Measurements from ENCODE around the gene C19orf25. TPM values are rescaled to one million over a fixed set of nuclear protein-coding genes. Genes with fewer than 3 reads are reported as not detected.

Gene C19orf25
- total RNA-seq, 1 donor from 2014 or later, result 26.6 TPM

DNA sequence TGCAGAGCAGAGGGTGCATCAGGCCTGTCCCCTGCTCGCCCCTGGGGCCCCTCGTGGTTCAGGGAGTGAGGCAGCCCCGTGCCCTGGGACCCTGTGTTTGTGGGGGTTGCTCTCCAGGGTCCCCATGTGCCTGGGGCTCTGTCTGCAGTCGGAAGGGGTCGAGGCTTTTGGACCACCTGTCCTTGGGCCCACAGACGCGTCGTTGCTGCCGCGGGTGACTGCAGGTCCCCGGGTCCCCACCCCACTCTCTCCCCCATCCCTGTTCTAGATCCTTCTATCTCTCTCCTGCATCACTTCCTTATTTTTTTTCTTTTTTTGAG is 9.2 kb upstream of the C19orf25 start:
- DNase-seq (ENCODE audit: low read depth), result no peak
- TF ChIP-seq, protein P1, sequence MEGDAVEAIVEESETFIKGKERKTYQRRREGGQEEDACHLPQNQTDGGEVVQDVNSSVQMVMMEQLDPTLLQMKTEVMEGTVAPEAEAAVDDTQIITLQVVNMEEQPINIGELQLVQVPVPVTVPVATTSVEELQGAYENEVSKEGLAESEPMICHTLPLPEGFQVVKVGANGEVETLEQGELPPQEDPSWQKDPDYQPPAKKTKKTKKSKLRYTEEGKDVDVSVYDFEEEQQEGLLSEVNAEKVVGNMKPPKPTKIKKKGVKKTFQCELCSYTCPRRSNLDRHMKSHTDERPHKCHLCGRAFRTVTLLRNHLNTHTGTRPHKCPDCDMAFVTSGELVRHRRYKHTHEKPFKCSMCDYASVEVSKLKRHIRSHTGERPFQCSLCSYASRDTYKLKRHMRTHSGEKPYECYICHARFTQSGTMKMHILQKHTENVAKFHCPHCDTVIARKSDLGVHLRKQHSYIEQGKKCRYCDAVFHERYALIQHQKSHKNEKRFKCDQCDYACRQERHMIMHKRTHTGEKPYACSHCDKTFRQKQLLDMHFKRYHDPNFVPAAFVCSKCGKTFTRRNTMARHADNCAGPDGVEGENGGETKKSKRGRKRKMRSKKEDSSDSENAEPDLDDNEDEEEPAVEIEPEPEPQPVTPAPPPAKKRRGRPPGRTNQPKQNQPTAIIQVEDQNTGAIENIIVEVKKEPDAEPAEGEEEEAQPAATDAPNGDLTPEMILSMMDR (conservative IDR thresholded peaks at IDR 0.05; ENCODE audit: low read depth, low read length), result no peak
- no peak overlapping the region for H3K4me3 ChIP-seq (ENCODE audit: low read depth, low read length)

- DNase-seq (ENCODE audit: low read depth), result no peak
- TF ChIP-seq, protein P1 (conservative IDR thresholded peaks at IDR 0.05; ENCODE audit: low read depth, low read length), result no peak
- no peak overlapping the region for H3K4me3 ChIP-seq (ENCODE audit: low read depth, low read length)
Observed at GRCh38 chr19:1487576-1488281, 8.7 kb upstream of the C19orf25 start.

DNA sequence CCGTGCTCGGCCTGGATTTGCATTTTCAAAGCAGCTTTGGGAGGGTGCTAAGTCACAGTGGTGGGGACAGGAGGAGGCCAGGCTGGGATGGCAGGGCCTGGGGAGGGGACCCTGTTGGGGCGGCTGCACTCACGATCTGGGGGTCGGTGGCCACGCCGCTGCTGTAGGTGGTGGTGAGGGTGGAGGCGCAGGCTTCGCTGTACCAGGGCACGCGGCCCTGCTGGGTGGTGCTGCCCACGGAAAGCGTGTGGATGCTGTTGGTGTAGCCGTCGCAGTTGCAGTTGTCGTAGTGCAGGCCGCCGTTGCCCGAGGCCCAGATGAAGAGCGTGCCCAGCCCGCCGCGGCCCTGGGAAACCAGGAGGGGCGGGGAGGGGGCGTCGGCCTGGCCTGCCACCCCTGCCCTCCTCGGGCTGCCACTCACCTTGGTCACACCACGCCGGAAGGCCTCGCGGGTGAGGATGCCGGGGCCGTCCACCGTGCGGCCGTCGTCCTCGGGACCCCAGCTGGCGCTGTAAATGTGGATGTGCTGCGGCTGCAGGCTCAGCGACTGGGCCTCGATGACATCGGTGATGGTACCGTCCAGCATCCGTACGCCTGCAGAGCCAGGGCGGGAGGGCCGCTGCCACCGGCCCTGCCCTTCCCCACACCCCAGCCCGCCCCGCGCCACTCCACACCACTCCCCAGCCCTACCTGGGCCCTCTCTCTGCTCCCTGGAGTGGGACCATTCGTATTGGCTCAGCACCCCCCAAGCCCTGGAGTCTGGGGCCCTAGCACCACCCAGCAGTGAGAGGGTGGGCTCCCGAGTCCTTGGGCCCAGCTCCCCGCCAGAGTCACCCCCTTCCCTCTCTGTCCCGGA is 7.9 kb upstream of the C19orf25 start:
- no peak for DNase-seq (ENCODE audit: low read depth)
- no peak overlapping the region for H3K4me3 ChIP-seq (ENCODE audit: low read depth, low read length)
- TF ChIP-seq, protein P1 (conservative IDR thresholded peaks at IDR 0.05; ENCODE audit: low read depth, low read length), result no peak

DNA sequence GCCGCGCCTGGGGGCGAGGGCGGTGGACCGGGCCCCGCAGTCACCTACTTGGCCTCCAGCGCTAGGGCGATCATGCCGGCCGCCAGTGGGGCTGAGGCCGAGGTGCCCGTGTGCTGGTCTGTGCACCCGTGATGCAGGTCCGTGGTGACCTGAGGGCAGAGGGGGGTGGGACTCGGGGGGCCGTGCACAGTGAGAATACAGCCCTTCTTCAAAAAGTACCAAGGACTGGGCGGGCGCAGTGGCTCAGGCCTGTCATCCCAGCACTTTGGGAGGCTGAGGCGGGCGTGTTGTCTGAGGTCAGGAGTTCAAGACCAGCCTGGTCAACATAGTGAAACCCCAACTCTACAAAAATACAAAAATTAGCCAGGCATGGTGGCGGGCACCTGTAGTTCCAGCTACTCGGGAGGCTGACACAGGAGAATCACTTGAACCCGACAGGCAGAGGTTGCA is 5.0 kb upstream of the C19orf25 start:
- no peak overlapping the region for H3K4me3 ChIP-seq (ENCODE audit: low read depth, low read length)
- TF ChIP-seq, protein P1 (conservative IDR thresholded peaks at IDR 0.05; ENCODE audit: low read depth, low read length), result no peak
- DNase-seq (ENCODE audit: low read depth), result no peak

DNA sequence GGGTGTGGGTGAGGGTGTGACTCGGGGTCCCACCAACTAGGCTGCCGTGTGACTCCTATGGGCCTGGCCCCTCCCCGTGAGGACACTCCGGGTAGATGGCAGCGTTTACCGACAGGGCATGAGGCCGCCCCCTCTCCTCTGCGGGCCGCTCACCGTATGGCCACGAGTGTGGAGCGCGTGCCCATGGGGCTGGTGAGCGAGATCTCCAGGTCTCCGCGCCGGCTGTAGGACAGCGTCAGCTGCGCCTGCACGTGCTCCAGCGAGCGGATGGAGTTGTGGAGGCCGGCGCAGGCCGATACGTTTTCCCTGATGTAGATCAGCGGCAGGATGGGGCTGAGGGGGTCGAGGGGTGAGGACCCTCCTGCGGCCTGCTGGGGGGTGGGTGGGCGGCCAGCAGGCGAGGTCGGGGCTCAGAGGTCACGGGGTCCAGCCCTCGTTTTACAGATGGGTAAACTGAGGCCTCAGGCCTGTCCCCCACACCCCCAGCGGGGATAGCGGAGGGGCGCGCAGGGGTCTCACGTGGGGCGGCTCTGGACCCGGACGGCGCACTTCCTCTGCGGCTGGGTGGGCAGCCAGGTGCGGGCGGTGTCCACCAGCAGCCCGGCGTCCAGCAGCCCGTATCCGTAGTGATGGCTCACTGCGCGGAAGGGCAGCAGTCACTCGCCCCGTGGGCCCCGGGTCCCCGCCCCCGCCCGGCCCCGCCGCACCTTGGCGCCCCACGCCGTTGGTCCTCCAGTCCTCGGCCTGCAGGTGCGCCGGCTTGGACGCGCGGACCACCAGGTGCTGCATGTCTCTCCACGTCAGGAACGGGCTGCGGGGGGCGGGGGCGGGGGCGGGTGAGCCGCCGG is 4.3 kb upstream of the C19orf25 start:
- no peak for DNase-seq (ENCODE audit: low read depth)
- no peak overlapping the region for H3K4me3 ChIP-seq (ENCODE audit: low read depth, low read length)
- TF ChIP-seq, protein P1 (conservative IDR thresholded peaks at IDR 0.05; ENCODE audit: low read depth, low read length), result no peak

DNA sequence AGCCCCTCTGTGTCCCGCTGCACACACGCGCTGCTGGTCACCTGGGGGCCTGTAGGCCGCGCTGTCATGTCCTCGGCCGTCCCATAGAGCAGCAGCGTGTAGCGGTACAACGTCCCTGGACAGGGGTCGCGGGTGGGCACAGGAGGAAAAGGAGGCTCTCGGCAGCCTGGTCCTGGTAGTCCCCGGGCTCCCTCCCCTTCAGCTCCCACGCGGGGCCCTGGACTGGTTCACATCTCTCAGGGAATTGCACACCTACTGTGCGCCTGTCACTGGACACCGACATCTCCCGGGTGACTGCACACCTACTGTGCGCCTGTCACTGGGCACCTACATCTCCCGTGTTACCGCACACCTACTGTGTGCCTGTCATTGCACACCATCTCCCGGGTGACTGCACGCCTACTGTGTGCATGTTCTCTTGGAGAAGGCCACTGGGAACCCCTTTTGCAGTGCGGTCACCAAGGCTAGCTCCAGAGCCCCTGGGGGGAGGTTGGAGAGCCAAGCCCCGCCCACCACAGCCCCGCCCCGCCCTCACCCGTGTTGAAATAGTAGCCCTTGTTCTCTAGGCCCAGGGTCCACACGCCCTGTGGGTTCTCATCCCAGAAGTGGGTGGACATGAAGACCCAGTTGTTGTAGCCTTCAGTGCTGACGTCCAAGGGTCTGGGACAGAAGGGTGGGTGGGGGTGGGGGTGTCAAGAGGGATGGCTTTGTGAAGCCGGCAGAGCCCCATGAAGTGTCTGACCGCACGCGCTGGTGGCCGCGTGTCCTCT is 3.5 kb upstream of the C19orf25 start:
- H3K4me3 ChIP-seq (ENCODE audit: low read depth, low read length), result no peak overlapping the region
- TF ChIP-seq, protein P1 (conservative IDR thresholded peaks at IDR 0.05; ENCODE audit: low read depth, low read length), result no peak
- DNase-seq (ENCODE audit: low read depth), result no peak

Data from epithelial cell of proximal tubule (primary cell).